ENCODE measurements around the gene ZBTB3. TPM values are rescaled to one million over a fixed set of nuclear protein-coding genes. Genes with fewer than 3 reads are reported as not detected.
"Not testable (repeated sequence)": the region's sequence is repeated elsewhere in the genome, so short reads cannot be mapped to it uniquely, and the experiment has no call there.

The ZBTB3 gene
- total and polyA plus RNA-seq, 9 of the 15 experiments (the other 6 are each of a cell fraction or from before 2014, with no cell fraction given): 1.9 to 10.0 (median 4.9) TPM

- H3K4me3 ChIP-seq: peak overlapping the region; percentile 90; the same call in 1 of the 2 replicates
- ATAC-seq; H4K20me1 ChIP-seq (replicated peaks; ENCODE audit: control insufficient read depth, insufficient read depth, low read length); H3K9me1 ChIP-seq (ENCODE audit: control insufficient read depth, insufficient read depth, low read length); DNase-seq (ENCODE audit: extremely low read depth in 1 of 4, low spot score in 3 of 4); H2AFZ ChIP-seq (ENCODE audit: low read depth, low read length); H3K9me3 ChIP-seq (replicated peaks; ENCODE audit: control insufficient read depth, insufficient read depth, low read depth, low read length); H3K27ac ChIP-seq (ENCODE audit: extremely low read depth, low read depth, low read length); FAIRE-seq; BruUV-seq (replicated peaks); intact Hi-C loops (cut with micrococcal nuclease); in situ Hi-C loops (cut with MboI); H3K27me3 ChIP-seq (ENCODE audit: control insufficient read depth in 2 of 2, insufficient read depth in 2 of 2, low read length in 2 of 2): not testable (repeated sequence)
- H3K79me2 ChIP-seq (ENCODE audit: control insufficient read depth, insufficient read depth, low read length): peaks cover 49% of the 10 kb centered on the region
- peaks cover 4 to 19% of the 10 kb centered on the region in 2 experiments; a peak in 4 of 5 replicates for H3K4me1 ChIP-seq (replicated peaks in 1 of 2; ENCODE audit: control insufficient read depth in 2 of 2, insufficient read depth in 2 of 2, low read length in 2 of 2)
- ChIA-PET CTCF (ENCODE audit: low intra/inter-chr PET ratio) (interaction anchor here (0.6 to 0.7 kb wide), 3 partner anchors 40 to 116 kb away, joined by 3 read pairs; no protein-coding TSS in a partner anchor), POLR2A (interaction anchor here (0.7 to 1.3 kb wide), 3 partner anchors 11 to 24 kb away, joined by 3 to 5 read pairs (median 4); partner anchors contain the start of gene ZBTB3)
- WGBS (ENCODE audit: insufficient coverage, low coverage, missing lambda C conversion rate): 84% methylated on average over 14 of the region's 14 CpGs
- peak overlapping the region in 1 of 2 experiments; percentile 0; a peak in 1 of 4 replicates for H3K9ac ChIP-seq (ENCODE audit: insufficient read depth in 1 of 2, low read depth in 2 of 2, low read length in 2 of 2)
- H3K36me3 ChIP-seq (ENCODE audit: control insufficient read depth, insufficient read depth, low read length): peaks cover 43% of the 10 kb centered on the region; the same call in 2 of the 3 replicates
- 0 out of 2 replicates have a peak overlapping the region, but pooled peaks have one; percentile 48 for H3K4me2 ChIP-seq (ENCODE audit: insufficient read depth, low read length)
Measured at GRCh38 chr11:62730076-62730475, 23.9 kb downstream of the ZBTB3 start.

- TSS peak; percentile 83 for BruUV-seq (replicated peaks)
- ATAC-seq: peak; percentile 71
- TF ChIP-seq CHD2 (IDR thresholded peaks at IDR 0.05; ENCODE audit: low read depth, low read length): peak; percentile 38; the same call in 1 of the 2 replicates
- TF ChIP-seq EP400 (IDR thresholded peaks at IDR 0.05): peak; percentile 68
- TF ChIP-seq NR2C1 (IDR thresholded peaks at IDR 0.05): peak; percentile 99
- TF ChIP-seq NR2C1 (tag; IDR thresholded peaks at IDR 0.05): peak; percentile 99
- peak; percentile 71 for TF ChIP-seq BRD9 (IDR thresholded peaks at IDR 0.05; ENCODE audit: low read depth, partially characterized antibody)
- peak; percentile 21; the same call in 1 of the 2 replicates for TF ChIP-seq ZKSCAN1 (IDR thresholded peaks at IDR 0.05; ENCODE audit: low read depth, low read length)
Measured at GRCh38 chr11:62728171-62728988, 25.6 kb downstream of the ZBTB3 start, which contains the start of gene TTC9C. Gene TTC9C (plus strand): TSS chr11:62728486. CDS start chr11:62728849, 363 bp downstream.

More at GRCh38 chr11:62728171-62728988, 25.6 kb downstream of the ZBTB3 start, which contains the start of gene TTC9C:
- intact Hi-C loops (cut with micrococcal nuclease): loop anchor here (5.0 to 10.0 kb wide), 4 partner anchors 34 to 136 kb away; partner anchors contain the start of genes POLR2G and TUT1
- POLR2A ChIA-PET: interaction anchor here (0.6 to 4.5 kb wide), 18 partner anchors 14 to 183 kb away, joined by 3 to 31 read pairs (median 5); partner anchors contain the start of genes BSCL2, C11orf98, CSKMT and GNG3
- H3K9me1 ChIP-seq (ENCODE audit: control insufficient read depth, insufficient read depth, low read length): no peaks in the 10 kb centered on the region
- peaks cover 65% of the 10 kb centered on the region for H3K79me2 ChIP-seq (ENCODE audit: control insufficient read depth, insufficient read depth, low read length)
- no peaks in the 10 kb centered on the region for H3K27me3 ChIP-seq (ENCODE audit: control insufficient read depth in 2 of 2, insufficient read depth in 2 of 2, low read length in 2 of 2)
- H4K20me1 ChIP-seq (replicated peaks; ENCODE audit: control insufficient read depth, insufficient read depth, low read length): peaks cover 6% of the 10 kb centered on the region; the same call in 1 of the 2 replicates
- H3K9me3 ChIP-seq (replicated peaks; ENCODE audit: control insufficient read depth, insufficient read depth, low read depth, low read length): no peaks in the 10 kb centered on the region
- peaks cover 49% of the 10 kb centered on the region for H3K36me3 ChIP-seq (ENCODE audit: control insufficient read depth, insufficient read depth, low read length)
- CTCF ChIA-PET (ENCODE audit: low intra/inter-chr PET ratio): interaction anchor here (1.1 kb wide), 1 partner anchor 59 kb away, joined by 4 read pairs; the partner anchor contains the start of gene TMEM179B
- peaks cover 13 to 19% of the 10 kb centered on the region in 2 experiments; a peak in 4 of 5 replicates for H3K4me1 ChIP-seq (replicated peaks in 1 of 2; ENCODE audit: control insufficient read depth in 2 of 2, insufficient read depth in 2 of 2, low read length in 2 of 2)
- FAIRE-seq: peak; percentile 68
- H3K4me3 ChIP-seq: peak within 1 kb of the TSS; percentile 90
- DNase-seq (ENCODE audit: extremely low read depth in 1 of 4, low spot score in 3 of 4): peak; percentile 82 to 90 (median 83)
- in situ Hi-C loops (cut with MboI): no loop called here
- peak within 1 kb of the TSS; percentile 98 to 100 for H3K9ac ChIP-seq (ENCODE audit: insufficient read depth in 1 of 2, low read depth in 2 of 2, low read length in 2 of 2)
- peak within 1 kb of the TSS; percentile 100 for H3K4me2 ChIP-seq (ENCODE audit: insufficient read depth, low read length)
- peak within 1 kb of the TSS; percentile 99 for H3K27ac ChIP-seq (ENCODE audit: extremely low read depth, low read depth, low read length)
- WGBS (ENCODE audit: insufficient coverage, low coverage, missing lambda C conversion rate): under 1% methylated on average over 29 of the region's 29 CpGs
- H2AFZ ChIP-seq (ENCODE audit: low read depth, low read length): peak within 1 kb of the TSS; percentile 100

Data from K562 (cell line).